IPS-18a (cell line): ENCODE measurements around the gene HEPN1.

Source experiments
- H3K27ac ChIP-seq: one replicate; pipeline ENCODE4 v1.5.1; 2013; ENCODE audit warnings: low read length
- H3K27me3 ChIP-seq: one replicate; pipeline ENCODE4 v1.6.1; 2013; ENCODE audit warnings: mild to moderate bottlenecking, low read length; ENCODE audit not compliant: control insufficient read depth, insufficient read depth
- H3K36me3 ChIP-seq: one replicate; pipeline ENCODE4 v1.6.1; 2013; ENCODE audit warnings: low read depth, low read length; ENCODE audit not compliant: control insufficient read depth
- H3K4me1 ChIP-seq: one replicate; pipeline ENCODE4 v1.6.1; 2013; ENCODE audit warnings: low read depth, low read length; ENCODE audit not compliant: control insufficient read depth
- H3K4me3 ChIP-seq: one replicate; pipeline ENCODE4 v1.5.1; 2013; ENCODE audit warnings: low read length
- H3K9ac ChIP-seq: one replicate; pipeline ENCODE4 v1.6.1; 2013; ENCODE audit warnings: mild to moderate bottlenecking, low read length, moderate library complexity
- H3K9me3 ChIP-seq: one replicate; pipeline ENCODE4 v1.6.1; 2013; ENCODE audit warnings: low read depth, low read length; ENCODE audit not compliant: control insufficient read depth

Gene HEPN1

GRCh38 chr11:124877631-124877909 lies 41.5 kb upstream of the HEPN1 start:
- H3K27me3 ChIP-seq = peaks cover 32% of the 10 kb centered on the region
- no peaks in the 10 kb centered on the region for H3K36me3 ChIP-seq
- no peak overlapping the region for H3K27ac ChIP-seq
- no peaks in the 10 kb centered on the region for H3K9me3 ChIP-seq
- H3K4me3 ChIP-seq = peak overlapping the region; percentile 77
- no peak overlapping the region for H3K9ac ChIP-seq
- H3K4me1 ChIP-seq = peaks cover 10% of the 10 kb centered on the region

- H3K4me3 ChIP-seq = peak overlapping the region; percentile 77
- H3K9ac ChIP-seq = no peak overlapping the region
These were observed 40.9 kb upstream of the HEPN1 start for GRCh38 chr11:124877910-124878758.

DNA sequence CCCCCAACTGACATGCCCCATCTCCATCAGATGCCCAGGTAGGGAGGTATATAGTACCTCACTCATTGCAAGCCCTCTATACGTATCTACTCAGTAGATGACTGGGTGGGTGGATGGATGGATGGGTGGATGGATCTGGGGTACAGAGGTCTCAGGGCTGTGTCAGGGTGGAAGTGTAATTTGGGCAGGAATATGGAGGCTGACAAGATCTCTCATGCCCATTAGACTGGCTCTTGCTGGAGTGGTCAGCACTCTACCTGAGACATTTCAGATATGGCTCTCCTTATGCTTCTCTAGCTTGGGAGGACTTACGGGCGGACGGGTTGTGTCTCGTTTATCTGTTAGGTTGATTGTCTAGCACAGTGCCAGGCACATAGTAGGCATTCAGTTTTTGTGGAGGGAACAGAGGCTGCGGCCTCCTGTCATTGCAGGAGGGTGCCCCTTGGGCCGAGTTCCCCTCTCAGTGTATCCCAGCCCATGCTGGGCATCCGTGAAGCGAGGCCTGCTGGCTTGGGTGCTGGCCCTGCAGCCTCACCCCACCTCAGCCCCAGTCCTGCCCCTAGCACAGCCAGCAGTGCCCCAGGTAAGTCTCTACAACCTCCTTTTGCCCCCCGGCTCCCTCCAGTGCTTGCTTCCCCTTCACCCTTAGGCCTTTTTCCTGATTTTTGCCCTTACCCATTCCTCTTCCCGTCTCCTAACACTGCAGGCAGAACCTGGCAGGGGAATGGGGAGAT lies 40.1 kb upstream of the HEPN1 start:
- Histone ChIP-seq H3K27ac (no peak overlapping the region), H3K27me3 (peaks cover 18% of the 10 kb centered on the region)

More at GRCh38 chr11:124877910-124878758, 40.9 kb upstream of the HEPN1 start:
- no peaks in the 10 kb centered on the region for H3K9me3 ChIP-seq
- H3K4me1 ChIP-seq = peaks cover 10% of the 10 kb centered on the region
- peaks cover 26% of the 10 kb centered on the region for H3K27me3 ChIP-seq
- no peak overlapping the region for H3K27ac ChIP-seq
- H3K36me3 ChIP-seq = no peaks in the 10 kb centered on the region

DNA sequence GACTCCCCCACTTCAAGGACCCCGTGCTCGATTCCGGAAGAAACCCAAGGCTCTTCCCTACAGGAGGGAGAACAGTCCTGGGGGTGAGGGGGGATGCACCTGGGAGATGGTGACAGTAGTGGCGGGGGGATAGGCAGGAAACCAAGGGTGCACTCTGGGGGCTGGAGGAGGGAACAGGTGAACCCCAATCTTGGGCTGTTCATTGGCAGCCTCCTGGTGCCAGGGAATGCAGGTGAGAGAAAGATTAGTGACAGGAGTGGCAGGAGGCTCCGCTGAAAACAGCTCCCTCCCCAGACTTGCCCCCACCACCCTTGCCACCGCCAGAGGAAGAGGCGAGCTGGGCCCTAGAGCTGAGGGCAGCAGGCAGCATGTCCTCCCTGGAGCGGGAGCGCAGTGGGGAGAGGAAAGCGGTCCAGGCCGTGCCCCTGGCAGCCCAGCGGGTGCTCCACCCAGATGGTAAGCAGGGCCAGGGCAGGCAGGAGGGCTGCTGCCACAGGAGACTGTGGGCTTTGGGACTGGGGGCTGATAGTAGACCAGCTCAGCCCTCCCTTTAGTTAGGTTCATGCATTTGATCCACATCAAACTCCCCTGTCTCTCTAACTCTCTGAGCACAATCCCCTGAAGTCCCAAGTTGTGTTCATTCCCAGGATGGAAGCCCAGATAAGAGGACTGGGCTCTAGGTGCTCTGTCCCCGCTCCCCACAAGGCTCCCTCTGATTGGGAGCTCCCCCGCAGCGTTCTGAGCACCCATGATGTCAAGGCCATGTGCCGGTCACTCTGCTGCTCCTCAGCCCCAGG lies 39.4 kb upstream of the HEPN1 start:
- Histone ChIP-seq H3K4me1 (peaks cover 10% of the 10 kb centered on the region), H3K27me3 (peaks cover 11% of the 10 kb centered on the region), H3K27ac (no peak overlapping the region), H3K9me3 (no peaks in the 10 kb centered on the region), H3K9ac (no peak overlapping the region), H3K36me3 (no peaks in the 10 kb centered on the region), H3K4me3 (no peak overlapping the region)

More for the DNA sequence above, 40.1 kb upstream of the HEPN1 start:
- Histone ChIP-seq H3K9me3 (no peaks in the 10 kb centered on the region), H3K4me1 (peaks cover 10% of the 10 kb centered on the region), H3K4me3 (no peak overlapping the region), H3K9ac (no peak overlapping the region), H3K36me3 (no peaks in the 10 kb centered on the region)

DNA sequence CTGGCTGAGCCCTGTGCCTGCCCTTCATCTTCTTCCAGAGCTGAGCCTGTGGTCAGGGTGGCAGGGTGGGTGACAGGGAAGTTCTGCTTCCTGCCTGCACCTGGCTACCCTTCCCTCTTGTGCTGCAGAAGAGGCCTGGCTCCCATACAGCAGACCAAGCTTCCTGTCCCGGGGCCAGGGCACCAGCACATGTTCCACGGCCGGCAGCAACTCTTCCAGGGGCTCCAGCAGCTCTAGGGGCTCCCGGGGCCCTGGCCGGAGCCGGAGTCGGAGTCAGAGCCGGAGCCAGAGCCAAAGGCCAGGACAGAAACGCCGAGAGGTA lies 38.8 kb upstream of the HEPN1 start:
- Histone ChIP-seq H3K9ac (no peak overlapping the region), H3K27ac (no peak overlapping the region), H3K4me1 (peaks cover 10% of the 10 kb centered on the region)

GRCh38 chr11:124880958-124881357 lies 38.1 kb upstream of the HEPN1 start:
- H3K9me3 ChIP-seq = no peaks in the 10 kb centered on the region
- no peak overlapping the region for H3K4me3 ChIP-seq
- H3K4me1 ChIP-seq = peaks cover 5% of the 10 kb centered on the region
- H3K9ac ChIP-seq = no peak overlapping the region
- H3K27me3 ChIP-seq = no peaks in the 10 kb centered on the region
- H3K36me3 ChIP-seq = no peaks in the 10 kb centered on the region
- H3K27ac ChIP-seq = no peak overlapping the region

More for the DNA sequence above, 38.8 kb upstream of the HEPN1 start:
- no peaks in the 10 kb centered on the region for H3K9me3 ChIP-seq
- no peaks in the 10 kb centered on the region for H3K36me3 ChIP-seq
- peaks cover 6% of the 10 kb centered on the region for H3K27me3 ChIP-seq
- no peak overlapping the region for H3K4me3 ChIP-seq

- Histone ChIP-seq H3K27ac (no peak overlapping the region), H3K4me1 (no peaks in the 10 kb centered on the region), H3K9ac (no peak overlapping the region), H3K27me3 (no peaks in the 10 kb centered on the region), H3K36me3 (no peaks in the 10 kb centered on the region), H3K4me3 (no peak overlapping the region), H3K9me3 (no peaks in the 10 kb centered on the region)
These were observed 36.5 kb upstream of the HEPN1 start for GRCh38 chr11:124882339-124883071.

- Histone ChIP-seq H3K27ac (no peak overlapping the region), H3K4me1 (no peaks in the 10 kb centered on the region), H3K36me3 (no peaks in the 10 kb centered on the region), H3K9me3 (no peaks in the 10 kb centered on the region), H3K27me3 (peaks cover 5% of the 10 kb centered on the region), H3K9ac (no peak overlapping the region), H3K4me3 (no peak overlapping the region)
These were observed 34.7 kb upstream of the HEPN1 start for GRCh38 chr11:124884340-124884739.

GRCh38 chr11:124884869-124885479 lies 34.1 kb upstream of the HEPN1 start:
- no peak overlapping the region for H3K27ac ChIP-seq
- H3K36me3 ChIP-seq = no peaks in the 10 kb centered on the region
- peaks cover 5% of the 10 kb centered on the region for H3K27me3 ChIP-seq
- H3K9ac ChIP-seq = no peak overlapping the region
- H3K4me1 ChIP-seq = no peaks in the 10 kb centered on the region
- no peaks in the 10 kb centered on the region for H3K9me3 ChIP-seq
- no peak overlapping the region for H3K4me3 ChIP-seq

DNA sequence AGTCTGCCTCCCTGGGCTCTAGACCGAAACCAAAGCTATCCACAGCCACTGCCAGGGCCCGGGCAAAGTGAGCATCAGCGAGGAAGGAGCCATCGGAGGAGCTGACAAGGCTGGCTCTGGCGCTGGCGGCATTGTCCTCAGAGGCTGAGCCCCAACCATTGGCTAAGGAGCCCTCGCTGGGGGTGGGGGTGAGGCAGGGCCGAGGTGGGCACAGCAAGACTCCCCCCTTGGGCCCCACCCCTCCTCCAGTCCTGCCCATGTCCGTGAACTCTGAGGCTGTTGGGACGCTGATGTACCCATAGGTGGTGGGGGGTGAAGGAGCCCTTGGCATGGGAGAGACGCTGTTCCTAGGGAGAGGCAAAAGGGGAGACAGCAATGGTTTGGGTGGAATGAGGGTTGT lies 32.6 kb upstream of the HEPN1 start:
- no peak overlapping the region for H3K4me3 ChIP-seq
- no peaks in the 10 kb centered on the region for H3K4me1 ChIP-seq

More for the DNA sequence above, 32.6 kb upstream of the HEPN1 start:
- H3K9me3 ChIP-seq = no peaks in the 10 kb centered on the region
- no peaks in the 10 kb centered on the region for H3K36me3 ChIP-seq
- peaks cover 5% of the 10 kb centered on the region for H3K27me3 ChIP-seq
- H3K27ac ChIP-seq = no peak overlapping the region
- H3K9ac ChIP-seq = no peak overlapping the region
